HepG2 (cell line): Measurements from ENCODE around the gene TPI1. TPM values are rescaled to one million over a fixed set of nuclear protein-coding genes. Genes with fewer than 3 reads are reported as not detected.

ENCODE experiments used
- AGO1 ChIP-seq: fragments of 200-400 bp; formaldehyde crosslinking; IDR thresholded peaks from 2 replicates; pipeline ENCODE4 v1.6.1; 2017; ENCODE audit warnings: mild to moderate bottlenecking, low read depth, low read length, moderate library complexity; ENCODE audit not compliant: poor library complexity, severe bottlenecking
- ATF7-NPFF ChIP-seq: sonication (generic); formaldehyde crosslinking; IDR thresholded peaks from 2 replicates; pipeline ENCODE4 v1.8.1; 2023; ENCODE audit warnings: mild to moderate bottlenecking, low read depth, missing genetic modification reagents, moderate library complexity
- DDIT3 ChIP-seq: sonication (generic); formaldehyde crosslinking; IDR thresholded peaks from 2 replicates; pipeline ENCODE4 v1.4.0; 2020; ENCODE audit warnings: mild to moderate bottlenecking, missing genetic modification reagents
- DRAP1 ChIP-seq: IDR thresholded peaks from 2 replicates; pipeline ENCODE4 v1.6.1; 2016; ENCODE audit warnings: missing genetic modification reagents, missing compliant biosample characterization
- HDAC6 ChIP-seq: fragments of 200-600 bp; sonication (generic); IDR thresholded peaks from 2 replicates; pipeline ENCODE4 v1.7.0; 2017; ENCODE audit warnings: mild to moderate bottlenecking, antibody characterized with exemption, low read length, low read depth
- ISX ChIP-seq: sonication (generic); formaldehyde crosslinking; conservative IDR thresholded peaks from 2 replicates; pipeline ENCODE4 v1.5.0; 2020; ENCODE audit warnings: missing genetic modification reagents
- KLF16 ChIP-seq, 2 experiments: sonication (generic) in 1 of 2; formaldehyde crosslinking in 1 of 2; IDR thresholded peaks; 2 replicates each; pipeline versions ENCODE4 v1.6.1 to v1.8.0; 2016 to 2023; ENCODE audit warnings: missing genetic modification reagents in 2 of 2, missing compliant biosample characterization in 1 of 2
- MEIS1 ChIP-seq: sonication (generic); formaldehyde crosslinking; IDR thresholded peaks from 2 replicates; pipeline ENCODE4 v1.9.0; 2021; ENCODE audit warnings: mild to moderate bottlenecking, missing genetic modification reagents, moderate library complexity, borderline replicate concordance
- NFIC ChIP-seq: IDR thresholded peaks from 2 replicates; pipeline ENCODE4 v1.6.1; 2012; ENCODE audit warnings: mild to moderate bottlenecking, low read length, inconsistent platforms
- NR1H2 ChIP-seq: sonication (generic); formaldehyde crosslinking; IDR thresholded peaks from 2 replicates; pipeline ENCODE4 v1.8.1; 2022; ENCODE audit warnings: low read depth, missing genetic modification reagents, borderline replicate concordance
- PBX2 ChIP-seq: IDR thresholded peaks from 2 replicates; pipeline ENCODE4 v1.6.1; 2016; ENCODE audit warnings: control low read depth
- PREB ChIP-seq: sonication (generic); formaldehyde crosslinking; IDR thresholded peaks from 2 replicates; pipeline ENCODE4 v1.4.0; 2020; ENCODE audit warnings: missing genetic modification reagents
- SCMH1 ChIP-seq: sonication (generic); formaldehyde crosslinking; IDR thresholded peaks from 2 replicates; pipeline ENCODE4 v1.9.0; 2021; ENCODE audit warnings: missing genetic modification reagents, mild to moderate bottlenecking, borderline replicate concordance
- TCF12 ChIP-seq, 2 experiments: fragments of 450-650 bp in 1 of 2; sonication (generic) in 1 of 2; formaldehyde crosslinking in 1 of 2; IDR thresholded peaks; 2 replicates each; pipeline versions ENCODE4 v1.6.1 to v1.8.0; 2017 to 2022; ENCODE audit warnings: antibody characterized with exemption in 1 of 2, mild to moderate bottlenecking in 1 of 2, missing genetic modification reagents in 1 of 2, moderate library complexity in 1 of 2
- ZBTB14 ChIP-seq: sonication (generic); formaldehyde crosslinking; IDR thresholded peaks from 2 replicates; pipeline ENCODE4 v1.4.0; 2020; ENCODE audit warnings: missing genetic modification reagents
- ZBTB43 ChIP-seq: sonication (generic); formaldehyde crosslinking; conservative IDR thresholded peaks from 2 replicates; pipeline ENCODE4 v1.4.0; 2020; ENCODE audit warnings: missing genetic modification reagents
- ZNF30 ChIP-seq: sonication (generic); formaldehyde crosslinking; IDR thresholded peaks from 2 replicates; pipeline ENCODE4 v1.5.0; 2020; ENCODE audit warnings: mild to moderate bottlenecking, missing genetic modification reagents
- ZNF564 ChIP-seq: sonication (generic); formaldehyde crosslinking; IDR thresholded peaks from 2 replicates; pipeline ENCODE4 v1.8.1; 2023; ENCODE audit warnings: mild to moderate bottlenecking, missing genetic modification reagents
- ZNF598 ChIP-seq: sonication (generic); formaldehyde crosslinking; IDR thresholded peaks from 2 replicates; pipeline ENCODE4 v1.5.1; 2020; ENCODE audit warnings: mild to moderate bottlenecking, missing genetic modification reagents, borderline replicate concordance
- ZNF709 ChIP-seq: sonication (generic); formaldehyde crosslinking; IDR thresholded peaks from 2 replicates; pipeline ENCODE4 v1.5.0; 2020; ENCODE audit warnings: mild to moderate bottlenecking, missing genetic modification reagents
- ZNF816 ChIP-seq: sonication (generic); formaldehyde crosslinking; IDR thresholded peaks from 2 replicates; pipeline ENCODE4 v1.8.0; 2022; ENCODE audit warnings: missing genetic modification reagents, mild to moderate bottlenecking, borderline replicate concordance
- ZNF878 ChIP-seq: sonication (generic); formaldehyde crosslinking; IDR thresholded peaks from 2 replicates; pipeline ENCODE4 v1.8.1; 2023; ENCODE audit warnings: mild to moderate bottlenecking, missing genetic modification reagents, moderate library complexity
- ZSCAN31 ChIP-seq: sonication (generic); formaldehyde crosslinking; IDR thresholded peaks from 2 replicates; pipeline ENCODE4 v1.5.0; 2020; ENCODE audit warnings: low read depth, mild to moderate bottlenecking, missing genetic modification reagents
- polyA plus RNA-seq, 8 experiments: library from polyadenylated mRNA; depleted of rRNA in 3 of 8; stranded (reverse) in 7 of 8; unstranded in 1 of 8; fragments of >200 nt; fragmentation: Illumina TruSeq in 4 of 8; extraction: Trizol in 4 of 8; gene quantifications; 2 replicates each; pipeline versions ENCODE4 v1.2.1 to v1.2.3, GENCODE V29; 2011 to 2016; ENCODE audit warnings: low read depth in 4 of 8, missing spikeins in 1 of 8, mixed read lengths in 1 of 8; ENCODE audit not compliant: insufficient read depth in 1 of 8
- total RNA-seq, 5 experiments: library from RNA; depleted of rRNA; stranded (reverse); fragments of >200 nt; fragmentation: Illumina TruSeq; extraction: Trizol; gene quantifications; 2 replicates each; pipeline ENCODE4 v1.2.3, GENCODE V29; 2016; ENCODE audit warnings: low read depth in 1 of 5

The TPI1 gene
- total and polyA plus RNA-seq, 2 of the 13 experiments (the other 11 are each of a cell fraction or from before 2014, with no cell fraction given) = 945 to 2,535 TPM

- no peak for TF ChIP-seq ZNF30
- no peak for TF ChIP-seq NFIC
- TF ChIP-seq ZNF878 (CRISPR knock-in tag) = no peak
- TF ChIP-seq HDAC6 = no peak
- no peak for TF ChIP-seq ZBTB43 (CRISPR knock-in tag)
- no peak for TF ChIP-seq ZNF816 (CRISPR knock-in tag)
- no peak for TF ChIP-seq ISX (CRISPR knock-in tag)
- TF ChIP-seq ZNF709 (CRISPR knock-in tag) = no peak
- TF ChIP-seq ZSCAN31 = 0 out of 2 replicates have a peak, but pooled peaks have one; percentile 31
- TF ChIP-seq NR1H2 (CRISPR knock-in tag) = no peak
- no peak for TF ChIP-seq SCMH1 (CRISPR knock-in tag)
- TF ChIP-seq DRAP1 = peak; percentile 29; the same call in 1 of the 2 replicates
- no peak for TF ChIP-seq TCF12 (IDR thresholded peaks at IDR 0.05)
- 0 out of 2 replicates have a peak, but pooled peaks have one; percentile 11 for TF ChIP-seq TCF12 (CRISPR knock-in tag; IDR thresholded peaks at IDR 0.05)
- TF ChIP-seq ZNF598 (CRISPR knock-in tag) = no peak
- no peak for TF ChIP-seq PREB (CRISPR knock-in tag)
- no peak for TF ChIP-seq DDIT3 (CRISPR knock-in tag)
- TF ChIP-seq MEIS1 (CRISPR knock-in tag) = no peak
- peak; percentile 93 for TF ChIP-seq AGO1
- 0 out of 4 replicates have a peak, but pooled peaks of 1 of the 2 experiments have one; percentile 13 for TF ChIP-seq KLF16 (CRISPR knock-in tag; IDR thresholded peaks at IDR 0.05)
- TF ChIP-seq ZBTB14 (CRISPR knock-in tag) = no peak
- no peak for TF ChIP-seq PBX2
- TF ChIP-seq ZNF564 (CRISPR knock-in tag) = peak; percentile 47; the same call in 1 of the 2 replicates
- TF ChIP-seq ATF7-NPFF (CRISPR knock-in tag) = no peak
Observed at GRCh38 chr12:6871052-6871957, 4.0 kb downstream of the TPI1 start (continued).
